Measurements from ENCODE around the gene SH3PXD2B.

DNA sequence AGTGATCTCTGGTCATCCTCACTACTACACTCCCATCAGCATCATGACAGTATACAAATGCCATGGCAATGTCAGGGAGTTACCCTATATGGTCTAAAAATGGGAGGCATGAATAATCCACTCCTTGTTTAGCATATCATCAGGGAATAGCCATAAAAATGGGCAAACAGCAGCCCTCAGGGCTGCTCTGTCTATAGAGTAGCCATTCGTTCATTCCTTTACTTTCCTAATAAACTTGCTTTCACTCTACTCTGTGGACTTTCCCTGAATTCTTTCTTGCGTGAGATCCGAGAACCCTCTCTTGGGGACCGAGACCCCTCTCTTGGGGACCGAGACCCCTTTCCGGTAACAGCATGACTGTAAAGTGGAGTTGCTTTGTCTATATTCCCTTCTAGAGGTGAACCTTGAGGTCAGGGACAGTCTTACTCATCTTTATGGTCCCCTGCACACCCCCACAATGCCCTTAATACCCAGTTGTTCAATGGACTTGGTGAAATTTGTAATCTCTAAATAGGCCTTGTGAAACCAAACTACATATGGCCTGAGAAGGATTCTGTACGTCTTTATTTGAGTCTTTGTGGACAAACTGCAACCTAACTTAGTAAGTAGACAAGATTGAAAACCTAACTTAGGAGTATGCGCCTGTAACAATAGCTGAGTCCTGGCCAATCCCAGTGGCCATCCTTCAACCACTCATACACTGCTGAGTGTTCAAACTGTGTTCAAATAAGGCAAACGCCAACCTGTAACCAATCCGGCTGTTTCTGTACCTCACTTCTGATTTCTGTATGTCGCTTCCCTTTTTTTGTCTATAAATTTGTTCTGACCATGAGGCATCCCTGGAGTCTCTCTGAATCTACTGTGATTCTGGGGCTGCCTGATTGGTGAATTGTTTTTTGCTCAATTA, 138.5 kb downstream of the SH3PXD2B start:
- TF ChIP-seq, protein P1, sequence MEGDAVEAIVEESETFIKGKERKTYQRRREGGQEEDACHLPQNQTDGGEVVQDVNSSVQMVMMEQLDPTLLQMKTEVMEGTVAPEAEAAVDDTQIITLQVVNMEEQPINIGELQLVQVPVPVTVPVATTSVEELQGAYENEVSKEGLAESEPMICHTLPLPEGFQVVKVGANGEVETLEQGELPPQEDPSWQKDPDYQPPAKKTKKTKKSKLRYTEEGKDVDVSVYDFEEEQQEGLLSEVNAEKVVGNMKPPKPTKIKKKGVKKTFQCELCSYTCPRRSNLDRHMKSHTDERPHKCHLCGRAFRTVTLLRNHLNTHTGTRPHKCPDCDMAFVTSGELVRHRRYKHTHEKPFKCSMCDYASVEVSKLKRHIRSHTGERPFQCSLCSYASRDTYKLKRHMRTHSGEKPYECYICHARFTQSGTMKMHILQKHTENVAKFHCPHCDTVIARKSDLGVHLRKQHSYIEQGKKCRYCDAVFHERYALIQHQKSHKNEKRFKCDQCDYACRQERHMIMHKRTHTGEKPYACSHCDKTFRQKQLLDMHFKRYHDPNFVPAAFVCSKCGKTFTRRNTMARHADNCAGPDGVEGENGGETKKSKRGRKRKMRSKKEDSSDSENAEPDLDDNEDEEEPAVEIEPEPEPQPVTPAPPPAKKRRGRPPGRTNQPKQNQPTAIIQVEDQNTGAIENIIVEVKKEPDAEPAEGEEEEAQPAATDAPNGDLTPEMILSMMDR (IDR thresholded peaks at IDR 0.05) = no peak
- no peak for TF ChIP-seq POLR2A (IDR thresholded peaks at IDR 0.05)

Measured in lower leg skin (tissue), 3 donors.